IPS-18c (cell line): ENCODE results near the gene NRP1.

Source experiments
- H3K4me3 ChIP-seq: 2 replicates; pipeline ENCODE4 v1.7.0; 2013; ENCODE audit warnings: low read depth, mild to moderate bottlenecking, low read length, moderate library complexity; ENCODE audit not compliant: insufficient read depth
- H3K9me3 ChIP-seq: one replicate; pipeline ENCODE4 v1.6.1; 2013; ENCODE audit warnings: mild to moderate bottlenecking, low read length, moderate library complexity; ENCODE audit not compliant: control insufficient read depth, insufficient read depth

The NRP1 gene

DNA sequence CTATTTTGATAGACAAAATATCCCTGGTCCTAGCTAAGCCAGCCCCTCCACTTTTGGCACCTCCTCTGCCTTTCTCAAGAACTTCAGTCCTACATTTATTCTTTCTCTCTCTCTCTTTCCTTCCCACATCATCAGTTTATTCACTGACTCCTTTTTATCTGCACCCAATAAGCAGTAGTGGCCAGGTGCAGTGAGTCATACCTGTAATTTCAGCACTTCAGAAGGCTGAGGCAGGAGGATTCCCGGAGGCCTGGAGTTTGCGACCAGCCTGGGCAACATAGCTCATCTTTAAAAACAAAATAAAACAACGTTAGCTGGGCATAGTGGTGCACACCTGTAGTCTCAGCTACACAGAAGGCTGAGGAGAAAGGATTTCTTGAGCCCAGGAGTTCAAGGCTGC is 19.4 kb upstream of the NRP1 start:
- no peak overlapping the region for H3K4me3 ChIP-seq

DNA sequence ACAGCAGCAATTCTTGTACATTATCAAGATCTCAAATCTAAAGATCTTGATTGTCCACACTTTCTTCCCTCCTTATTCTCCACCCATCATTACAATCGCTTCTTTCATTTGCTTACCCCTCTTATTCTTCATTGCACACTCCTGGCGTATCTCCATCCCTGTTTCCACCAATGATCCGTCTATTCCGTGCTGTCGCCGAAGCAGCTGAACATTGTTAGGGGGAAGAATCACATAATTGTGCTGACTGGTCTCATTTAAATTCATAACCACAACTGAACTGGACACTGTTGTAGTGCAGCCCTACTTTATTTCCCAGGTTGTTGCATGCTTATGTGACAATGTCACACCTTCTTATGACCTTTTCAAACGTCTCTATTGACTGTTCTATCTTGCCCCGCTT is 18.9 kb upstream of the NRP1 start:
- no peaks in the 10 kb centered on the region for H3K9me3 ChIP-seq
- no peak overlapping the region for H3K4me3 ChIP-seq

More for the DNA sequence above, 19.4 kb upstream of the NRP1 start:
- no peaks in the 10 kb centered on the region for H3K9me3 ChIP-seq

DNA sequence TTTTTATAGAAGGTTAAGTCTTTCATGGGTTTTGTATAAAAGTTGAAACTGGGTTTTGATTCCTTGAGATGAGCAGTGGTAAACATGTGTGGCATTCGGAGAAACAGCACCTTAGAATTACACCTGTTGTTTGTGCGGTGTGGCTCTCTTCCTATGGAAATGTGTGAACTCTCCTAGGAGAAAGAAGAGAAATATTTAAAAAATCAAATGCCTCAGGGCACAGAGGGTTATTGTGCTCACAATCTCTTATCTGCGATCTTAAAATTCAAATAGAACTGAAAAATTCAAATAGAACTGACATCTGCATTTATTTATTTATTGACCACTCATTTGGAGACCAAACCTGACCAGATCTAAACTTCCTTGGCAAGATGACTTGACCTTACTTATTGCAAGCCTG is 18.1 kb upstream of the NRP1 start:
- Histone ChIP-seq H3K4me3 (no peak overlapping the region), H3K9me3 (no peaks in the 10 kb centered on the region)

DNA sequence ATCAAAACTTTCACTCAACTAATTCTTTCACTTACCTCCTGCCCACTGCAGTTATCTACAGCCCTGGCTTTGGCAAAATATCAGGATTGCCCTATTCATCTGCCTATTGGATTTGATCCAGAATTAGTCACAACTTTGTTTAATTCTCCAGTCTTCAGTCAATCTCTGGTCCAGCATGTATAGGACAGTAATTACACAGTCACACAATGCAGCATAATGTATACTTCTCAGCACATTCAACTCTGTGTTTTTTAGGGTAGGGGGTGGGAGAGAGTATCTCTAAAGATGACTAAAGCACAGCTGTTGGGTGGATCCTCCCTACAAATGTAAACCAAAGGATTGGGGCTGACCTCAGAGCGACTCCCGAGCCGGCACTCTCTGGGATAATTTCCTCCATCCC is 17.7 kb upstream of the NRP1 start:
- H3K4me3 ChIP-seq, result no peak overlapping the region
- H3K9me3 ChIP-seq, result no peaks in the 10 kb centered on the region

DNA sequence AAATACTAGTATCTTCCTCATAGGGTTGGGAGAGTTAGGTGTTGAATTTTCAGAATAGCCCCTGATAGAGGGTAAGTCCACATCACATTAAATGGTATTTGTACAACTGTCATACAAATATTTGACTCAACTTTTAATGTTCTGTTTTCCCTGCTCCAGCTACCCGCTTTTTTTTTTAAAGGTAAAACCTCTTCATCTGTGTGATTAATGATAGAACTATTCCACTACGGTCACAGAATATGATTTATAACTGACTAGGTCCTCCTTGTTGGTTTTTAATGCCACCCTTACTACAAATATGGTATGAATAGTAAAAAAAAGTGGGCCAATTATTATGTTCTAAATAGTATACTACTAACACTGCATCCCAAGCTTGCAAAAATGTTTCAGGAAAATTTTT is 15.6 kb upstream of the NRP1 start:
- Histone ChIP-seq H3K9me3 (no peaks in the 10 kb centered on the region), H3K4me3 (no peak overlapping the region)

DNA sequence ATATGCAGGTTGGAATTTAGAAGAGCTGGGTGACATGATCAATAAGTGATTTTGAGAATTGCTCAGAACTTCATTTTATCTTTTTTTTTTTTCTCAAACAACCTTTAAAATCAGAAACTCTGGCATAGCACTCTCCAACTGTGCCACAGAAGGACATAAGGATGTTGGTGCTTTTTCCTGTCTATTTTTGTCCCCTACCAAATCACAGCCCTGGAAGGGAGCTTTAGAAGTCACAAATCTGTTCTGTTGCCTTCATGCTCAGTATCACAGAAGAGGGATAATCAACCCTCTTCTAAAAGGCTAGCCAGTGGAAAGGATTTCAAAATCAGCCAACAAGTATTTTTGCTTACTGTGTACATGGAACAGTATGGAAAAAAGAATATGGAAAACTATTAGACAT is 14.8 kb upstream of the NRP1 start:
- H3K4me3 ChIP-seq, result no peak overlapping the region
- no peaks in the 10 kb centered on the region for H3K9me3 ChIP-seq

DNA sequence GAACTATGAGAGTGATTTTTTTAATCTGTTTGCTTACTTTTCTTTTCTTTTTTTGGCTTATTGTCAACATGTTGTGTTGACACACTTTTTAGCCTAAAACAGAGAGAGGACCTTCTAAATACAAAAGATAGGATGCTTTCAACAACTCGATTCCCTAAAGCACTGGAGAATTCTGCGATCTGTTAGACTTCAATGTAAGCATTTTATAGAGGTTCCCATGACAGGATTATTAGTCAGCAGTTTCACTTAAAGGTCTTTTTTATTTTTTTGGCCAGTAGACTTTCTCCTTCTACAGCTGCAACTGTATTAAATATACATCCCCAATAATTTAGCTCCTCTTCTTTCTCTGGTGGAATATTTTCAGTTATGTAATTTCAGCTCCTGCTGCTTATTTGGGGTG is 12.7 kb upstream of the NRP1 start:
- Histone ChIP-seq H3K9me3 (no peaks in the 10 kb centered on the region), H3K4me3 (no peak overlapping the region)

DNA sequence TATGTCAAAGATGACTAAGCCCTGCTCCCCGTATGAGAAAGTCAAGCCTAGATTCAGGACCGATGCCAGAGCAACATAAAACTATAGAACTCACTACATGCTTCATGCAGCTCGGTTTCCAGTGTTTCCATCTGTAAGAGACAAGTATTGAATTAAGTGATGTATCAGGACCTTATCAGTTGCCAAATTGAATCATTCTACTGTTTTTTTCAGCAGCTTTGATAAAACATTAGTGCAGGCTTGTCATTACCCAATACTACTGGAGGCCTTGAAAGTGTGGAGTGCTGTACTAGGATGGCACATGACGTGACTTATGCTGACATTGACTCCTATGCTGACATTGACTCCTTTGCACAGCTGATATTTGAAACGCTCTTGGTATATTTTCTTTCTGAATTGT is 10.8 kb upstream of the NRP1 start:
- H3K4me3 ChIP-seq, result no peak overlapping the region
- H3K9me3 ChIP-seq, result no peaks in the 10 kb centered on the region

DNA sequence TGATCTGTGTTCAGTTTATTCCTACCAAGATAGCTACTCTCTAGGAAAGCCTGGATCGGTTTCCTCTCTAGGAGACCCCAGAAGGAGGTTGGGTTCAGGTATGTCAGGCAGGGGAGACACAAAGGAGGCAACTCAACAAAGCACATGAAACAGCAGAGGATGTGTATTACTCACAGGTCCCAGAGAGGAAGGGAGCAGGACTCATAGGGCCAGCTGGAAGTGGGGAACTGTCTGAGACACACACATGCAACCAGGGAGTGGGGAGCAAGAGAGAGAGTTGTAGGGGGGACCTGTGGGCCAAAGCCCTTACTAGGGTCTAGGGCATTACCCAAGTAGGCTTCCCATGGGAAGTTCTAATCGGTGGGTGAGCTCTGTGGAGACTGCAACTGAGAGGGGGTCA is 10.2 kb upstream of the NRP1 start:
- H3K4me3 ChIP-seq, result no peak overlapping the region
- H3K9me3 ChIP-seq, result no peaks in the 10 kb centered on the region

DNA sequence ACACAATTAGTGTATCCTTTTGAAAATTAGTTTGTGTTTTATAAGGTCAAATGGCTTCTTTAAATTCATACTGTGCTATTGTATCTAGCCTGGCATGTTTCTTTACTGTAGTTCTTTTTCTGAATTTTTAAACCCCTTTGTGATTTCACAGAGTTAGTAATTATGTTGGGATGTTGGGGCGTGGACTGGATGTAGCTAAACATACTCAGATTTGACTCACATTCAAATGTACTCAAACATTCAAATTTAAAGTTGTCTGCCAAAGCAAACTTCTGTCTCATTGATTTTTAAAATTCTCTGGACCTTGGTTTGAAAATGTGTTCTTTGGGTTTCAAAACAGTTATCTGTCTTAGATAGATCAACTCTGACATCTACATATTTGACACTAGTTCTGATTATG is 7.2 kb upstream of the NRP1 start:
- Histone ChIP-seq H3K4me3 (no peak overlapping the region), H3K9me3 (peaks cover under 1% of the 10 kb centered on the region)

DNA sequence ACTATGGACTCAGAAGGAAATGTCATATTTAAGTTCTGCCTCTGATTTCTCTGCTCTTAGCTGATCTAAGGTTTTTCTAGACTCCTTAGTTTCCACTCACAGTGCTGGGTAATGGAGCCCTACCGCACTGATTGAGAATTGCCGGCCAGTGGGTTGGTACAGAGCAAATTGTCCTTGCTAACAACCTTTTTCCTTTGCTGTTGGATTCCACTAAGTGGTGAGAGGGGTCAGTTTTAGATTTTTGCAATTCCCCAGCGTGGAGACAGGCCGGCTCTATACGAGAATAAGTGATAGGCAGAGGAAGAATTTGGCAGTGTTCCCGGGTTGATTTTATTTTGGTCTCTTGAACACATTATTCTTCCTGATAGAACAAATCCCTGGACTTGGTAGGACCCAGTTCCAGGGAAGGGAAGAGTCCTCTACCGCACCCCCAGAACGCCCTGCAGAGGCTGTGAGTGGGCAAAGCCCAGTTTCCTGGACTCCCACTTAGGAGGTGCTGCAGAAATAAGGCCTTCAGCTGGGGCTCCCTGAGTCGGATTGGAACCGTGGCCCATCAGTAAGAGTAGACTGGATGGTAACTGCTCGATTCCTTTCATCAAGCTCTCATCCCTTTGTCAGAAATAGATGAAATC is 3.0 kb upstream of the NRP1 start:
- peaks cover 5% of the 10 kb centered on the region for H3K9me3 ChIP-seq
- H3K4me3 ChIP-seq, result peak overlapping the region; percentile 75

DNA sequence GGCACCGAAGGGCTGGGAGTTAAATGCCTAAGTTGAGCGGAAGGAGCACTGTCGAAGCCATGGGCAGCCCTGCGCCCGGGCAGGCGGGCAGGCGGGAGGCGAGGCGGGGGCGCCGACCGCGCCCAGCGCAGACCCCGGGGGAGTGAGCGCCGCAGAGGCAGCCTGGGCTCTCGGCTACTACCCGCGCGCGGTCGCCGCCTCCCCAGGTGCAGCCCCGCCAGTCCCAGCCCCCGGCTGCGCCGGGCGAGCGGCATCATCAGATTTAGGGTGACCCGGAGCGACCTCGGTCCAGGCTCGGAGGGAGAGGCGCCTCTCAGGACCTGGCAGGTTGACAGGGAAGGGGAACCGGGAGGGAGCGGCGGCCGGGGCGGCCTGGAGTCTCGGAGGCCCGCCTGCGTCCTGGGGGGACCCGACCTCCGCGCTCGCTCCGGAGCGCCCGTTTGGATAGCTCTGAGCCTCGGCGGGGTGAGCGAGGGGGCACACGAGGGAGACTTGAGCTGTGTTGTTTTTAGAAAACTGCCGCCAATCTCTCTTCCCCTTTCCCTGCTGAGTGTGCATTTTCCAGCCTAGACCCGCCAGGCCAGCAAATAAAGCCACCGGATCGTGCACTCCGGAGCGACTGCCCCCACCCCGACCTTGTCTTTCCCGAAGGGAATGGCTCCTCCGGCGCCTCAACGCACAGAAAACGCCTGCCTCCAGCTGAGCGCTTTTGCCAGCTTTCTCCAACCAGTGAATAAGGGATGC is 2.3 kb upstream of the NRP1 start:
- Histone ChIP-seq H3K9me3 (peaks cover 5% of the 10 kb centered on the region), H3K4me3 (peak overlapping the region; percentile 75)

DNA sequence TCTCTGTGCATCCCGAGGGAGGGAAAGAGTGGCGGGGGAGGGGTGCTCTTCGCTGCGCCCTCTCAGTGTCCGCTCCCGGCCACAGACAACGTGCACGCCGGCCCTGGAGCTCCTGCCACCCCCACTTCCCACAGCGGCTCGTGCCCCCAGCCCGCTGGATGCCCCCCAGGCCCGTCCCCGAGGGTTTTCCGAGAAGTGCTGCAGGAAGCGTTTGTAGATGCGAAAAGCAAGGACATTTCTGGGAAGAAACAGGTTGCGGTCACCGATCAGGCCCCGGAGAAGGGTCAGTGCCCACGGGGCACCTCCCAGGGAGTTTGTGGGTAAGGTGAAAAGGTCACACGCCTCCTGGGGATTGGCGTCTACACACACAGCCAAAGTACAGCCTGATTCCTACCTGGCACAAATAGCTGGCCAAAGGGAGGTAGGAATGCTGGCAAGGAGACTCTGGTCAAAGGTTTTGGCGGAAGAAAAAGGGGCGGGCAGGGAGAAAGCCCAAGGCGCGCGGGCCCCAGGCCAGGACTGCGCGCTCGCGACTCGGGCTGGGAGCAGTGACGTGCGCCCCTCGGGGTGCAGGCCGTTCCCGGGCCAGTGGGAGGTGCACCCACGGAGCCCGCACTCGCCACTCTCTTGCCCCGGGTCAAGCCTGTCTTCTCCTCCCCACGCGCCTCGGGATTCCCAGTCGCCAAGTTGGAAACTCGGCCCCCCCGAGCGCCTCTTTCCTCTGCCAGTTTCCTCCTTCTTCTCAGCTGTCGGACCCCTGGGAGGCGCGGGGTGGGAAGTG is 1.5 kb upstream of the NRP1 start:
- peak overlapping the region; percentile 75 for H3K4me3 ChIP-seq
- H3K9me3 ChIP-seq, result peaks cover 5% of the 10 kb centered on the region

DNA sequence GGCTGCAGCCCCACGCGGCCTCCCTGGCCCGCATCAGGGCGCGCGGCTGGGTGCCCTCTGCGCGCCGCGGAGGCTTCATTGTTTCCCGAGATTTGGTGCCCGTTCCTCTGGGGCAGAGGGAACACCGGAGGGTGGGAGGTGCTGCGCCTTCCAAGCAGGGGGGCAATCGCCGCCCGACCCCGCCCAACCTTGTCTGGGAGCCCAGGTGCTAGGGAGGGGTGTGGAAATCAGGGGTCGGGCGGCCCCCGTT is 1.0 kb upstream of the NRP1 start:
- Histone ChIP-seq H3K4me3 (peak overlapping the region; percentile 75), H3K9me3 (peaks cover 5% of the 10 kb centered on the region)

DNA sequence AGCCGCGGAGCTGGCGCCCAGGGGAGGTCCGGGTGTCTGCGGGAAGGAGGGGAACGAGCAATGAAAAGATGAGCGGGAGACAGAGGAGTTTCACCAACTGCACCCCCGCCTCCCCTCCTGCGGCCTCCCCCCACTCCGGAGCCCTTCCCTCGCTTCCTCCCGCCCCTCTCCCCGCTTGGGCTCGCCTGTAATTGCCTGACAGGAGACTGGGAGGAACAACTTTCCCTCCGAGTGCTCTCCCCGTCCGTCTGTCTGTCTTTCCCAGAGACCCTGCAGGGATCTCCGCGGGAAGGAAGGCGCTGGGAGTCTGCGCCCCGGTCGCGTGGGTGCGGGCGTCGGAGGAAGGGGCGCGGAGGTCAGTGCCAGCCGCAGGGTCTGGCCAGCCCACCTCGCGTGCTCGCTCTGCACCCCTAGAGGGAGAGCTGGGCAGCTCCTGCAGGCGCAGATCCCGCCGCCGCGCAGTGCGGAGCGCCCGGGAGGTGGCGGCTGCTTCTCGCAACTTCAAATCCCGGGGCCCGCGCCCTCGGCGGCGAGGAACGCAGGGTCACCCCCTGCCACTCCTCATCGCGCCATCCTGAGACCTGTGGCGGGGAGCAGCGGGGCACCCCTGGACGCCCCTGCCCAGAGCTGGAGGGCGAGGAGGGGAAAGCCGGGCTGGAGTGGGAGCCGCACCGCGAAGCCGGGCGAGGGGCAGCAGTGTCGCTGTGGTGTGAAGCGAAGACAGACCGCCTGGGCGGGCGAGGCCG is 511 bp upstream of the NRP1 start:
- Histone ChIP-seq H3K4me3 (peak overlapping the region; percentile 75), H3K9me3 (peaks cover 5% of the 10 kb centered on the region)

DNA sequence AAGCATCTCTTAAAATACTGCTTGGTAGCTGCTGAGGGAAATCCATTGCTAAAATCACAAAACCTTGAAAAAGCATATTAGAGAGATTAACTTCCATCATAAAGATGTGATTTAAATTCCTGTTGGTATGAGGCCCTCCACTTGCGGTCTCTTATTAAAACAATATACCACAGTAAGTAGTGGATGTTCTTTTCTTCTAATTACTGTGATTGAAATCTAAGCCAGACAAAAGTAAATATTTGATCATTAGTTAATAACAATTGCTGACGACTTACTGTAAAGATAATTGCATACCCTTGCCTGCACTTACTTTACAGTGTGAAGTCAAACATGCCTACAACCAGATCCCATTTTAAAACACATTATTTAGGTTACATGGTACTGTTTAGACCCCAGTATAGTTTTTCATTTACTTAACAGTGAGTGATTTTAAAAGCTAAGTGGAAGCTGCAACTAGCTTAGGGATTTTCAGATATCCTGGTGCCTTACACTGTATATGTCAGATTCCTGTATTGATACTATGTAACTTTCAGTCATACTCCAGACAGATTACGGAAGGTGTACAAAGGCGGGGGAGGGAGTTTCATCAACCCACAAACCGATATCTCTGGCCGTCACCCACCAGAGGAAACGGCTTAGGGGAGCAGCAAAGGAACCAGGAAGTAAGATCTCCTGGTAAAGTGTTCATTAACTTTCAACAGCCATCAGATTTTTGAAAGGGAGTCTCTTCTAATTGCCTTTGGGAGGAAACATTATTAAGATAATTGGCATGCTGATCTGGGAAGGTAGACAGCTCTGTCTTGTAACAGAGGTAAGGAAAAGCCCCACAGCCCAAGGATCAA is 986 bp downstream of the NRP1 start:
- Histone ChIP-seq H3K4me3 (peak overlapping the region; percentile 69), H3K9me3 (peaks cover 5% of the 10 kb centered on the region)
